H1 (cell line): ENCODE measurements around the gene CKM. TPM values are rescaled to one million over a fixed set of nuclear protein-coding genes. Genes with fewer than 3 reads are reported as not detected.

ENCODE experiments used
- CTCF ChIA-PET: fragments of 300-600 bp; sonication (Branson Sonifier 250); formaldehyde crosslinking; loops from one replicate; lab custom pipeline; 2021; ENCODE audit not compliant: partially characterized antibody; lab: Charles Lee
- POLR2A ChIA-PET: fragments of 300-600 bp; sonication (Branson Sonifier 250); formaldehyde crosslinking; loops from one replicate; lab custom pipeline; 2021; ENCODE audit warnings: inconsistent platforms; ENCODE audit not compliant: partially characterized antibody; lab: Charles Lee
- DNase-seq, 2 experiments: peaks; one replicate each; pipeline versions ENCODE4 v3.0.0 to v3.0.0-alpha.2; 2010 to 2022; ENCODE audit warnings: low spot score in 2 of 2, low read depth in 1 of 2, mixed read lengths in 1 of 2
- FAIRE-seq: peaks from 2 replicates; lab custom pipeline; 2011; peaks lifted over from hg19 to GRCh38; lab: Jason Lieb, UNC
- H2AFZ ChIP-seq: 2 replicates; pipeline ENCODE4 v1.8.1; 2012; ENCODE audit warnings: low read length, inconsistent platforms
- H2AK5ac ChIP-seq: 2 replicates; pipeline ENCODE4 v1.6.1; 2013; ENCODE audit warnings: low read depth, low read length
- H2BK120ac ChIP-seq: replicated peaks from 2 replicates; pipeline ENCODE3; 2013; ENCODE audit warnings: low read depth, low read length, inconsistent platforms
- H2BK12ac ChIP-seq: 2 replicates; pipeline ENCODE4 v1.6.1; 2013; ENCODE audit warnings: low read depth, low read length
- H2BK15ac ChIP-seq: 2 replicates; pipeline ENCODE4 v1.6.1; 2013; ENCODE audit warnings: low read length
- H2BK20ac ChIP-seq: 2 replicates; pipeline ENCODE4 v1.6.1; 2013; ENCODE audit warnings: low read length
- H2BK5ac ChIP-seq: 2 replicates; pipeline ENCODE4 v1.6.1; 2013; ENCODE audit warnings: low read depth, low read length
- H3K14ac ChIP-seq: 2 replicates; pipeline ENCODE4 v1.6.1; 2013; ENCODE audit warnings: inconsistent platforms; ENCODE audit not compliant: insufficient read length
- H3K18ac ChIP-seq: 2 replicates; pipeline ENCODE4 v1.6.1; 2013; ENCODE audit warnings: low read length; ENCODE audit errors: extremely low read depth
- H3K23ac ChIP-seq: 2 replicates; pipeline ENCODE4 v1.6.1; 2013; ENCODE audit warnings: inconsistent platforms; ENCODE audit not compliant: insufficient read length
- H3K23me2 ChIP-seq: 2 replicates; pipeline ENCODE4 v1.6.1; 2013; ENCODE audit warnings: low read depth, low read length
- H3K27ac ChIP-seq: 2 replicates; pipeline ENCODE4 v1.6.1; 2011; ENCODE audit warnings: low read depth, low read length, inconsistent platforms
- H3K27me3 ChIP-seq, 4 experiments: replicated peaks in 1 of 4; 1 replicate in 1 of 4; 2 replicates in 3 of 4; pipeline versions ENCODE4 v1.6.1 to v1.8.1; 2011 to 2013; ENCODE audit warnings: low read length in 3 of 4, mild to moderate bottlenecking in 3 of 4, inconsistent platforms in 2 of 4, mixed read lengths in 2 of 4, moderate library complexity in 1 of 4; ENCODE audit not compliant: control insufficient read depth in 3 of 4, insufficient read depth in 3 of 4; ENCODE audit errors: extremely low read depth in 1 of 4
- H3K36me3 ChIP-seq, 4 experiments: 2 replicates each; pipeline versions ENCODE4 v1.6.1 to v1.8.1; 2011 to 2013; ENCODE audit warnings: mild to moderate bottlenecking in 4 of 4, low read length in 3 of 4, moderate library complexity in 2 of 4, control low read depth in 1 of 4, inconsistent platforms in 1 of 4; ENCODE audit not compliant: insufficient read depth in 4 of 4, control insufficient read depth in 2 of 4
- H3K4ac ChIP-seq: replicated peaks from 2 replicates; pipeline ENCODE3; 2013; ENCODE audit warnings: low read length, low read depth, mixed read lengths, inconsistent platforms; ENCODE audit not compliant: insufficient read length
- H3K4me1 ChIP-seq, 4 experiments: replicated peaks in 1 of 4; 1 replicate in 1 of 4; 2 replicates in 3 of 4; pipeline versions ENCODE4 v1.6.1 to v1.8.1; 2011 to 2013; ENCODE audit warnings: low read length in 3 of 4, inconsistent platforms in 2 of 4, mixed read lengths in 1 of 4; ENCODE audit not compliant: insufficient read depth in 4 of 4, control insufficient read depth in 3 of 4
- H3K4me2 ChIP-seq, 2 experiments: 2 replicates each; pipeline versions ENCODE4 v1.6.1 to v1.8.1; 2011 to 2013; ENCODE audit warnings: low read depth in 2 of 2, low read length in 2 of 2, control low read depth in 1 of 2, inconsistent platforms in 1 of 2, mild to moderate bottlenecking in 1 of 2; ENCODE audit not compliant: insufficient read depth in 1 of 2
- H3K4me3 ChIP-seq, 4 experiments: fragments of 200-600, 300-600 bp in 1 of 4; sonication (generic), shearing (Covaris generic), sonication (Bioruptor Twin) in 1 of 4; 2 replicates each; pipeline versions ENCODE4 v1.5.1 to v1.8.1; 2011 to 2016; ENCODE audit warnings: low read length in 4 of 4, low read depth in 3 of 4, control low read depth in 2 of 4, inconsistent platforms in 2 of 4, mild to moderate bottlenecking in 2 of 4, mixed read lengths in 1 of 4, moderate library complexity in 1 of 4; ENCODE audit not compliant: insufficient read depth in 2 of 4; ENCODE audit errors: extremely low read depth in 1 of 4
- H3K56ac ChIP-seq: replicated peaks from 2 replicates; pipeline ENCODE3; 2013; ENCODE audit warnings: low read depth, mild to moderate bottlenecking, mixed read lengths, low read length, inconsistent platforms; ENCODE audit not compliant: insufficient read length
- H3K79me1 ChIP-seq: 2 replicates; pipeline ENCODE4 v1.6.1; 2013; ENCODE audit warnings: low read depth, low read length, control low read depth
- H3K79me2 ChIP-seq, 2 experiments: 2 replicates each; pipeline versions ENCODE4 v1.6.1 to v1.8.1; 2012 to 2013; ENCODE audit warnings: low read length in 2 of 2, mild to moderate bottlenecking in 2 of 2, inconsistent platforms in 1 of 2; ENCODE audit not compliant: insufficient read depth in 2 of 2, control insufficient read depth in 1 of 2
- H3K9ac ChIP-seq, 4 experiments: replicated peaks in 1 of 4; 1 replicate in 1 of 4; 2 replicates in 3 of 4; pipeline versions ENCODE4 v1.6.1 to v1.8.1; 2011 to 2013; ENCODE audit warnings: low read depth in 3 of 4, low read length in 3 of 4, control low read depth in 2 of 4, mild to moderate bottlenecking in 2 of 4, moderate library complexity in 2 of 4, inconsistent platforms in 1 of 4; ENCODE audit errors: extremely low read depth in 1 of 4
- H3K9me3 ChIP-seq, 2 experiments: 2 replicates each; pipeline versions ENCODE4 v1.6.1 to v1.8.1; 2012 to 2013; ENCODE audit warnings: mild to moderate bottlenecking in 2 of 2, moderate library complexity in 2 of 2, control low read depth in 1 of 2, inconsistent platforms in 1 of 2, low read depth in 1 of 2, low read length in 1 of 2, mixed read lengths in 1 of 2; ENCODE audit not compliant: insufficient read depth in 2 of 2
- H4K20me1 ChIP-seq, 2 experiments: replicated peaks in 1 of 2; 2 replicates each; pipeline versions ENCODE3 to v1.8.1; 2011 to 2013; ENCODE audit warnings: inconsistent platforms in 2 of 2, low read length in 2 of 2, mild to moderate bottlenecking in 1 of 2; ENCODE audit not compliant: insufficient read depth in 2 of 2, control insufficient read depth in 1 of 2
- H4K5ac ChIP-seq: 2 replicates; pipeline ENCODE4 v1.6.1; 2013; ENCODE audit warnings: low read length, low read depth, mixed read lengths, inconsistent platforms; ENCODE audit not compliant: insufficient read length
- H4K8ac ChIP-seq: 2 replicates; pipeline ENCODE4 v1.8.0; 2013; ENCODE audit warnings: mild to moderate bottlenecking, moderate library complexity, low read length, inconsistent platforms; ENCODE audit not compliant: insufficient read depth; ENCODE audit errors: extremely low read depth
- H4K91ac ChIP-seq: replicated peaks from 2 replicates; pipeline ENCODE3; 2013; ENCODE audit warnings: low read length, mixed read lengths, inconsistent platforms; ENCODE audit not compliant: insufficient read length
- BACH1 ChIP-seq: IDR thresholded peaks from 2 replicates; pipeline ENCODE4 v1.6.1; 2012; ENCODE audit warnings: low read length, improper control_type of control experiment
- CBX8 ChIP-seq: fragments of 300-800, 300-1000 bp; sonication (generic); IDR thresholded peaks from 2 replicates; pipeline ENCODE4 v1.7.1; 2016; ENCODE audit warnings: low read depth, low read length, borderline replicate concordance
- CHD2 ChIP-seq: IDR thresholded peaks from 2 replicates; pipeline ENCODE4 v1.6.1; 2012; ENCODE audit warnings: low read length, improper control_type of control experiment
- CREB1 ChIP-seq: IDR thresholded peaks from 2 replicates; pipeline ENCODE4 v1.6.1; 2012; ENCODE audit warnings: inconsistent platforms
- FOSL1 ChIP-seq: IDR thresholded peaks from 2 replicates; pipeline ENCODE4 v1.6.1; 2011; ENCODE audit warnings: mild to moderate bottlenecking, low read depth, low read length, moderate library complexity; ENCODE audit not compliant: insufficient read depth
- KDM5A ChIP-seq: fragments of 200-600 bp; IDR thresholded peaks from 2 replicates; pipeline ENCODE4 v1.7.1; 2012; ENCODE audit warnings: mild to moderate bottlenecking, low read length, inconsistent platforms, mixed read lengths
- MAX ChIP-seq: IDR thresholded peaks from 2 replicates; pipeline ENCODE4 v1.6.1; 2012; ENCODE audit warnings: inconsistent platforms
- NRF1 ChIP-seq: IDR thresholded peaks from 2 replicates; pipeline ENCODE4 v1.6.1; 2011; ENCODE audit warnings: mild to moderate bottlenecking, low read depth, low read length, improper control_type of control experiment
- RFX5 ChIP-seq: IDR thresholded peaks from 2 replicates; pipeline ENCODE4 v1.6.1; 2011; ENCODE audit warnings: low read depth, low read length, improper control_type of control experiment, borderline replicate concordance
- RNF2 ChIP-seq: fragments of 200-900, 300-1000 bp; sonication (generic); IDR thresholded peaks from 2 replicates; pipeline ENCODE4 v1.7.1; 2016; ENCODE audit warnings: borderline replicate concordance, low read depth, mild to moderate bottlenecking, antibody characterized with exemption, low read length; ENCODE audit not compliant: poor library complexity, severe bottlenecking; ENCODE audit errors: missing control alignments
- SP2 ChIP-seq: IDR thresholded peaks from 2 replicates; pipeline ENCODE4 v1.6.1; 2012; ENCODE audit warnings: mild to moderate bottlenecking, low read length, inconsistent platforms
- TAF1 ChIP-seq: IDR thresholded peaks from 2 replicates; pipeline ENCODE4 v1.6.1; 2011; ENCODE audit warnings: mild to moderate bottlenecking, low read depth, low read length
- WGBS, 2 experiments: shearing (Covaris generic) in 1 of 2; methylation state at CpG; one replicate each; pipeline versions ENCODE4 v1.1.6 to v1.1.7; 2013 to 2015; ENCODE audit warnings: low lambda C conversion rate in 2 of 2, mixed read lengths in 2 of 2, inconsistent platforms in 1 of 2, low coverage in 1 of 2, missing lambda C conversion rate in 1 of 2; ENCODE audit not compliant: insufficient replicate concordance in 2 of 2, insufficient coverage in 1 of 2, insufficient read length in 1 of 2; ENCODE audit errors: extremely low coverage in 1 of 2, missing lambda C conversion rate in 1 of 2; 5-methylcytosine and 5-hydroxymethylcytosine counted together
- polyA plus RNA-seq, 7 experiments: library from polyadenylated mRNA; depleted of rRNA in 3 of 7; stranded (reverse) in 5 of 7; unstranded in 2 of 7; fragments of >200 nt in 5 of 7; fragments of 200-250 nt in 2 of 7; gene quantifications; 1 replicate in 5 of 7; 2 replicates in 1 of 7; 4 replicates in 1 of 7; pipeline versions ENCODE4 v1.2.1 to v1.2.3, GENCODE V29; 2011 to 2013; ENCODE audit warnings: missing spikeins in 2 of 7, mixed read lengths in 2 of 7
- total RNA-seq: library from RNA; stranded (reverse); fragmentation: NEBNext Ultra II Directional; extraction: Animal tissue kit (Norgen Biotek cat#: 25700); gene quantifications from 2 replicates; pipeline ENCODE4 v1.2.1, GENCODE V29; 2021
- TF ChIP-seq, protein P1 (sequence below): IDR thresholded peaks from 2 replicates; pipeline ENCODE4 v1.6.1; 2012; ENCODE audit warnings: low read length, inconsistent platforms

Gene CKM
- total and polyA plus RNA-seq, 2 of the 8 experiments (the other 6 are each of a cell fraction or from before 2014, with no cell fraction given), result 0.08 TPM; not detected in 1

GRCh38 chr19:45357445-45357783 lies 34.7 kb upstream of the CKM start:
- no peak for FAIRE-seq
- H3K36me3 ChIP-seq, result peaks cover 26 to 72% (median 55%) of the 10 kb centered on the region in 4 experiments
- TF ChIP-seq KDM5A (no peak), MAX (no peak), RFX5 (no peak), TAF1 (no peak), CHD2 (no peak), RNF2 (no peak), NRF1 (no peak), CBX8 (no peak), SP2 (no peak), CREB1 (no peak), FOSL1 (no peak), BACH1 (no peak)
- TF ChIP-seq, protein P1, sequence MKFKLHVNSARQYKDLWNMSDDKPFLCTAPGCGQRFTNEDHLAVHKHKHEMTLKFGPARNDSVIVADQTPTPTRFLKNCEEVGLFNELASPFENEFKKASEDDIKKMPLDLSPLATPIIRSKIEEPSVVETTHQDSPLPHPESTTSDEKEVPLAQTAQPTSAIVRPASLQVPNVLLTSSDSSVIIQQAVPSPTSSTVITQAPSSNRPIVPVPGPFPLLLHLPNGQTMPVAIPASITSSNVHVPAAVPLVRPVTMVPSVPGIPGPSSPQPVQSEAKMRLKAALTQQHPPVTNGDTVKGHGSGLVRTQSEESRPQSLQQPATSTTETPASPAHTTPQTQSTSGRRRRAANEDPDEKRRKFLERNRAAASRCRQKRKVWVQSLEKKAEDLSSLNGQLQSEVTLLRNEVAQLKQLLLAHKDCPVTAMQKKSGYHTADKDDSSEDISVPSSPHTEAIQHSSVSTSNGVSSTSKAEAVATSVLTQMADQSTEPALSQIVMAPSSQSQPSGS, result no peak

More at GRCh38 chr19:45357445-45357783, 34.7 kb upstream of the CKM start:
- H2AK5ac ChIP-seq, result no peak overlapping the region
- H3K79me1 ChIP-seq, result peaks cover 4% of the 10 kb centered on the region; the same call in 1 of the 2 replicates
- H3K27me3 ChIP-seq, result no peaks in the 10 kb centered on the region
- H2BK20ac ChIP-seq, result no peak overlapping the region
- no peak overlapping the region for H2AFZ ChIP-seq
- no peaks in the 10 kb centered on the region for H3K9me3 ChIP-seq
- no peak overlapping the region for H3K4me3 ChIP-seq
- ChIA-PET POLR2A (interaction anchor here (0.9 to 3.1 kb wide), 3 partner anchors 11 to 51 kb away, joined by 3 to 25 read pairs (median 5); partner anchors contain the start of gene ERCC2), CTCF (interaction anchor here (1.3 kb wide), 1 partner anchor 13 kb away, joined by 3 read pairs; no protein-coding TSS in a partner anchor)
- no peak overlapping the region for H2BK5ac ChIP-seq
- H3K18ac ChIP-seq, result no peak overlapping the region
- 97% methylated on average over 11 of the region's 11 CpGs; no CpG with 5 or more reads in 1 of the 2 experiments for WGBS, 2 experiments
- H3K4me2 ChIP-seq, result no peak overlapping the region
- H2BK12ac ChIP-seq, result no peak overlapping the region
- no peak for DNase-seq
- no peak overlapping the region for H3K27ac ChIP-seq
- no peak overlapping the region for H3K9ac ChIP-seq
- H3K56ac ChIP-seq, result no peak overlapping the region
- no peak overlapping the region for H4K5ac ChIP-seq
- H4K20me1 ChIP-seq, result peaks cover 0 to 29% of the 10 kb centered on the region in 2 experiments
- no peak overlapping the region for H4K8ac ChIP-seq
- H4K91ac ChIP-seq, result no peak overlapping the region
- no peaks in the 10 kb centered on the region for H3K79me2 ChIP-seq
- H3K4ac ChIP-seq, result no peak overlapping the region
- H2BK15ac ChIP-seq, result no peak overlapping the region
- no peak overlapping the region for H3K23ac ChIP-seq
- no peaks in the 10 kb centered on the region for H3K4me1 ChIP-seq
- H2BK120ac ChIP-seq, result no peak overlapping the region
- no peaks in the 10 kb centered on the region for H3K23me2 ChIP-seq
- no peak overlapping the region for H3K14ac ChIP-seq
